ENCODE results near the gene DSP. TPM values are rescaled to one million over a fixed set of nuclear protein-coding genes. Genes with fewer than 3 reads are reported as not detected.

Gene DSP
- total RNA-seq, 1 experiment from 2014 or later: 104 TPM

GRCh38 chr6:7540595-7540994, 876 bp upstream of the DSP start:
- peak overlapping the region; percentile 93; the same call in 1 of the 2 replicates for H3K27ac ChIP-seq (ENCODE audit: low read depth, low read length)
- CTCF ChIA-PET: interaction anchor here (1.0 kb wide), 1 partner anchor 844 kb away, joined by 3 read pairs; no protein-coding TSS in a partner anchor
- no peaks in the 10 kb centered on the region for H4K20me1 ChIP-seq (ENCODE audit: insufficient read depth)
- peak overlapping the region; percentile 91 to 96 for H3K4me3 ChIP-seq (replicated peaks in 1 of 2; ENCODE audit: low read depth in 1 of 2, low read length in 2 of 2)
- no peaks in the 10 kb centered on the region for H3K36me3 ChIP-seq (ENCODE audit: control insufficient read depth in 1 of 2, insufficient read depth in 2 of 2, low read length in 2 of 2)
- TSS peak; percentile 94 for BruUV-seq (replicated peaks)
- H3K79me2 ChIP-seq (ENCODE audit: insufficient read depth, low read length): peaks cover 39% of the 10 kb centered on the region
- no peaks in the 10 kb centered on the region for H3K9me2 ChIP-seq (ENCODE audit: insufficient read depth)
- TF ChIP-seq POLR2A (IDR thresholded peaks at IDR 0.05; ENCODE audit: borderline replicate concordance, extremely low read depth, insufficient read depth, insufficient read length) (no peak), EZH2 (IDR thresholded peaks at IDR 0.05) (no peak), SP1 (IDR thresholded peaks at IDR 0.05; ENCODE audit: low read depth) (no peak), SRF (IDR thresholded peaks at IDR 0.05; ENCODE audit: low read depth) (no peak), CBX3 (IDR thresholded peaks at IDR 0.05; ENCODE audit: low read depth) (no peak), POLR2AphosphoS5 (IDR thresholded peaks at IDR 0.05; ENCODE audit: low read depth, low read length) (no peak), JUND (IDR thresholded peaks at IDR 0.05) (no peak), ELF1 (IDR thresholded peaks at IDR 0.05; ENCODE audit: borderline replicate concordance, low read depth) (no peak), CEBPB (IDR thresholded peaks at IDR 0.05; ENCODE audit: low read depth) (no peak), ATF3 (IDR thresholded peaks at IDR 0.05) (no peak), RAD21 (IDR thresholded peaks at IDR 0.05; ENCODE audit: low read depth) (no peak), ZFX (IDR thresholded peaks at IDR 0.05) (no peak), EGR1 (IDR thresholded peaks at IDR 0.05; ENCODE audit: low read depth) (no peak), EZH2phosphoT487 (IDR thresholded peaks at IDR 0.05; ENCODE audit: borderline replicate concordance) (no peak), REST (IDR thresholded peaks at IDR 0.05; ENCODE audit: low read depth) (no peak), FOSL1 (IDR thresholded peaks at IDR 0.05; ENCODE audit: low read depth) (no peak), YY1 (IDR thresholded peaks at IDR 0.05; ENCODE audit: extremely low read depth, insufficient replicate concordance, low read depth, low read length) (no peak), TCF7L2 (IDR thresholded peaks at IDR 0.05; ENCODE audit: borderline replicate concordance, extremely low read depth, insufficient read depth, insufficient read length) (no peak)
- TF ChIP-seq, protein P1, sequence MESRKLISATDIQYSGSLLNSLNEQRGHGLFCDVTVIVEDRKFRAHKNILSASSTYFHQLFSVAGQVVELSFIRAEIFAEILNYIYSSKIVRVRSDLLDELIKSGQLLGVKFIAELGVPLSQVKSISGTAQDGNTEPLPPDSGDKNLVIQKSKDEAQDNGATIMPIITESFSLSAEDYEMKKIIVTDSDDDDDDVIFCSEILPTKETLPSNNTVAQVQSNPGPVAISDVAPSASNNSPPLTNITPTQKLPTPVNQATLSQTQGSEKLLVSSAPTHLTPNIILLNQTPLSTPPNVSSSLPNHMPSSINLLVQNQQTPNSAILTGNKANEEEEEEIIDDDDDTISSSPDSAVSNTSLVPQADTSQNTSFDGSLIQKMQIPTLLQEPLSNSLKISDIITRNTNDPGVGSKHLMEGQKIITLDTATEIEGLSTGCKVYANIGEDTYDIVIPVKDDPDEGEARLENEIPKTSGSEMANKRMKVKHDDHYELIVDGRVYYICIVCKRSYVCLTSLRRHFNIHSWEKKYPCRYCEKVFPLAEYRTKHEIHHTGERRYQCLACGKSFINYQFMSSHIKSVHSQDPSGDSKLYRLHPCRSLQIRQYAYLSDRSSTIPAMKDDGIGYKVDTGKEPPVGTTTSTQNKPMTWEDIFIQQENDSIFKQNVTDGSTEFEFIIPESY (IDR thresholded peaks at IDR 0.05; ENCODE audit: extremely low read depth, insufficient replicate concordance, low read length): no peak
- peaks cover 14 to 29% of the 10 kb centered on the region in 2 experiments for H3K4me1 ChIP-seq (ENCODE audit: control insufficient read depth in 1 of 2, insufficient read depth in 2 of 2, low read length in 2 of 2)
- POLR2A ChIA-PET: interaction anchor here (1.2 kb wide), 1 partner anchor 36 kb away, joined by 3 read pairs; no protein-coding TSS in a partner anchor
- no peaks in the 10 kb centered on the region for H3K9me3 ChIP-seq (ENCODE audit: control insufficient read depth in 1 of 2, insufficient read depth in 1 of 2, low read depth in 1 of 2, low read length in 2 of 2)
- intact Hi-C loops (cut with micrococcal nuclease): loop anchor here (5.0 kb wide), 2 partner anchors 73 to 113 kb away; no protein-coding TSS in a partner anchor
- no peak for DNase-seq (ENCODE audit: low read depth, low spot score)
- RAD21 ChIA-PET (ENCODE audit: low non-redundant PET in 1 of 2, low total read pairs in 2 of 2, uncharacterized antibody in 2 of 2, unreplicated experiment in 2 of 2): interaction anchor here (0.6 to 1.5 kb wide), 2 partner anchors 36 to 99 kb away, joined by 3 to 4 read pairs; no protein-coding TSS in a partner anchor
- H3K9ac ChIP-seq (ENCODE audit: low read length): peak overlapping the region; percentile 97
- no peak for ATAC-seq
- H3K4me2 ChIP-seq (ENCODE audit: low read length): peak overlapping the region; percentile 86
- no peaks in the 10 kb centered on the region for H3K27me3 ChIP-seq (ENCODE audit: insufficient read depth, low read length)
- H2AFZ ChIP-seq (ENCODE audit: low read depth, low read length, poor library complexity, severe bottlenecking): peak overlapping the region; percentile 65

Data from HCT116 (cell line).